GM23248 (cell line): Measurements from ENCODE around the gene METRNL.

Experiments used
- EZH2 ChIP-seq: fragments of 200-600 bp; sonication (generic); IDR thresholded peaks from 2 replicates; pipeline ENCODE4 v1.6.1; 2018; ENCODE audit warnings: antibody characterized with exemption, mild to moderate bottlenecking; ENCODE audit not compliant: insufficient read depth, poor library complexity, severe bottlenecking
- EZH2phosphoT487 ChIP-seq: fragments of 200-600 bp; sonication (generic); IDR thresholded peaks from 2 replicates; pipeline ENCODE4 v1.6.1; 2018; ENCODE audit warnings: antibody characterized with exemption, moderate library complexity, mild to moderate bottlenecking, low read depth; ENCODE audit not compliant: insufficient read depth

- TF ChIP-seq EZH2 (no peak), EZH2phosphoT487 (no peak)
Observed at GRCh38 chr17:83068641-83069570, 10.5 kb upstream of the METRNL start.
